Middle frontal gyrus (tissue), 1 donor: ENCODE data around the gene DPM1.

Experiments
- DNase-seq: peaks from one replicate; pipeline ENCODE4 v3.0.0-alpha.2; 2015; ENCODE audit warnings: low spot score; ENCODE audit errors: extremely low spot score

The DPM1 gene

DNA sequence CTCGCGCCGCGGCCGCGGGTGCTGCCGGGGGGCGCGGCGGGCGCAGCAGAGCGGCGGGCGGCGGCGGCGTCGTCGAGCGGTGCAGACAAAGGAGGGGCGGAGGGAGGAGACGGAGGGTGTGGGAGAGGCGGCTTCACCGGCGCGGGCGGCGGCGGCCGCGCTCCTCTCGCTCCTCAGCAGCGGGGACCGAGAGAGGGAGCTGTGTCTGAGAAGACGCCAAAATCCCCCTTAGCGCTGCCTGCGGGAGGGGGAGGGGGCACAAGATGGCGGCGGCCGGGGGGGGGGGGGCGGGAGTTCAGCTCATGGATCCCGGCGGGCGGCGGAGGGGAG lies 27.4 kb downstream of the DPM1 start:
- DNase-seq = no peak

DNA sequence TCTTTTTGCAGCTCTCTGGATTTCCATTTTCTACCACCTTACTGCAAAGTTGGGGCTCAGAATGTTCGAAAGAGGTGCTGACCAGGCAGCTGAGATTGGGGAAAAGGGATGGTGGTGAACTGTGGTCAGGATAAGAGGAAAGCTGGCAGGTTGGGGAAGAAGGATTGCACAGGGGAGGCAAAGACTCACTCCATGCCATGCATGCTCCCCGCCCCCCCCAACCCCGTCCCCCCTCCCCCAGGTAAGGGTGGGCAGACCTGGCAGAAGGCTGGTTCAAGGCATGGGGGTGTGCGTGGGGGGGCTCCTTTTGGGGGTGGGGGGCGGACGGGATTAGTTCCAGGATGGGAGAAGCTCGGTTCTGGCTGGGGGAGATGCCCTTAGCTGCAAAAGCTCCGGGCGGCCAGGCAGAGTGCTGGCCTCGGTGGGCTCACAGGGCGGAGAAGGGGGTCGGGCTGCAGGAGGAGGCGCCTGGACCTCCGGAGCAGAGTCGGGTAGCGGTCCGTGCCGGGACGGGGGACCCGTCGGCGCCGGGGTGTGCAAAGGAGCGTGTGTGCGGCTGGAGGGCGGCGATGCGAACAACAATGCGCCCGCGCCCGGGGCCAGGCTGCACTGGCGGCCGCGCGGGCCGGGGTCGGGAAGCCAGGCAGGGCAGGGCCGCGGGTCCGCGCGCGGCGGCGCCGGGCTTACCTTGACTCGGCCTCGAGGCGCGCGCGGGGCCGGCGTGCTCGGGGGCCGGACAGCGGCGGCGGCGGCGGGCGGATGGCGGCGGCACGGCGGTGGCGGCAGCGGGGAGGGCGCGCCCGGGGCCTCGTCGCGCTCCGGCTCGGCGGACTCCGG lies 28.0 kb downstream of the DPM1 start:
- no peak for DNase-seq

DNA sequence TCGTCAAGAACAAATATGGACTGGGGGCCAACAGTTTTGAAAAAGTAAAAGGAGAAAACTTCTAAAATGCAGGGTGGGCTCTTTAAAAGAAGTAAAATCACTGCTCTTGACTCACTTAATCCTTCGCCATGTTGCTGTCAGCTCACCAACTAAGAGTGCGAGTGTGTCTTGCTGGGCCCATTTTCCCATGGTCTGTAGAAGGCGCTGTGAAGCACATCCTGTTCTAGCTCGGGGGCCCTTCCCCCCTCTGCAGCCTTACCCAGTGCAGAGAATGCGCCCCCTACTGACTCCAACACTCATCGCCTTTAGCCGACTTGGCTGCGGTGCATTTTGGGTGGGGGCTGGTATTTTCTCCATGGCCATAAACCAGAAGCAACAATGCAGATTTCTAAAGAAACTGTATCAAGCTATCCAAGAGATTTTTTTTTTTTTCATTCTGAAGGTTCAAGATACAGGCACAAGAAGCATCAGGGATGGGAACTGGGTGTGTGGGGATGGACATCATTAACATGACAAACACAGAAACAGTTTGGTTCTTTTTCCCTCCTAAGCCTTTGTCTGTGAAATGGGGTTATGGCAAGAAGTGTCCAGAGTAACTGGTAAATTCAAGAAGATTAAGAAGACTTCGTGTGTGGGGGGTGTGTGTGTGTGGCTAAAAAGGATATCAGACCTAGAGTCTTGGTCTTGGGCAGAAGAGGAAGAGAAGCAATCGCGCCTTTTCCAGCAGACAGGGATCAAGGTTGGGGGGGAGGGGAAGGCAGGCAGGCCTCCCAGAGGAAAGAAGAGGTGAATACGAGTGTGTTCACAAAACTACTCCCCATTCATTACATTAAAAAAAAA lies 28.8 kb downstream of the DPM1 start:
- peak; percentile 84 for DNase-seq

DNA sequence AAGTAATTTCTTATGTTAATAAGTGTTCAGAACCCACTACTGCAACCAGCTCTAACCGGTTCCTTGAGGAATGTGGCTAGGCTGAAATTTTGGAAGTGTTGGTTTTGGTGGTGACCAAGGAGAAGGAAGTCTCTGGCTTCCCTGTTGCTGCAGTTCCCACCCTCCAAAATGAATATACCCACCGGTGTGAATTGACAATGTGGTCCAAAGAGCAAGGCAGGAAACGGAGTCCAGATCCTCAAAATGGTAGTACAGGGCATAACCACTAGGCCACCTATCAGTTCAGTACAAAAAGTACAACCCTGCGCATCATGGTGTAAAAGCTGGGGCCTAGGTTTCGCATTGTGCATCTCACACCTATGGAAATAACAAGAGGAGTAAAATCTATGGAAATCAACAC lies 29.9 kb downstream of the DPM1 start:
- no peak for DNase-seq

DNA sequence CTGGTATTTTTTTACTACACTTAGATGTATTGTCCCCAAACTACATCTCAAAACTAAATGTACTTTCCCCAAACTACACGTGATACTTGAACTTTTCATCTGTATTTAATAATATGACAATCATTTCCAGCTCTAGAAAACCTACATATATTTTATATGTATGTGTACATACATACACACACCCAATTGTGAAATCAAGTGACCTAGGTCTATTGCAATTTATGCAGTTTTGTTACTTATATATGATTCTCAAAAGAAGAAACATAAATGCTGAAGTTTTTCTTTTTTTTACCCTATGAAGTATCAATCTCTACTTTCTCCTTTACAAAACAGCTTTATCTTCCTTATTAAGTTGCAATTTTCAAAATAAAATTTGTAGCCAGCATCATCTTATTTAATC lies 31.8 kb downstream of the DPM1 start:
- DNase-seq = no peak

DNA sequence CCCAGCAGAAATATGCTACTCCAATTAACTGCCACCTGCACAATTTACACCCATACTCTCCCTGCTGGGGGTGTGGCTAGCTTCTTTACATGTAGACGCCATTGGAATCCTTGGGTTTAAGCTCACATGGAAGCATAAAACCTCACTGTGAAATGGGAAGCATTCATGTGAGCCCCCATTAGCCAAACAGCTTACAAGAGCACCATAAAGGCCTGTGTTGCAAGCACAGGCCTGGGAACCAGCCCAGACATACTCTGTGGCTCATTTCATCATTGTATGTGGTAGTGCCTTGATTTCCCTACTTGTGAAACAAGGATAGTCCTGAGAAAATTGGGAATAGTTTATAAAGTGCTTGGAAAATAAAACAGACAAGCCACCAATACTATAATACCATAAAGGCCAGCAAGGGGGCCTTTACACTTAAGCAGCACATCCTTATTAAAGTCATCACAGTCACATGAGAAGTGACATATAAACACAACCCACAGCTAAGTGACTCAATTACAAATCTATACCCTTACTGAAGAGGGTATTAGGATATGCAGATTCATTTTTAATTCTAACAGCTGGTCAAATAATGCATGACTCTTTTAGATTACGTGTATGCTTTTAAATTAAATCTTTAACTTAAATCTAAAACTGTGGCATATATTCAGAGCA lies 33.9 kb downstream of the DPM1 start:
- DNase-seq = no peak

DNA sequence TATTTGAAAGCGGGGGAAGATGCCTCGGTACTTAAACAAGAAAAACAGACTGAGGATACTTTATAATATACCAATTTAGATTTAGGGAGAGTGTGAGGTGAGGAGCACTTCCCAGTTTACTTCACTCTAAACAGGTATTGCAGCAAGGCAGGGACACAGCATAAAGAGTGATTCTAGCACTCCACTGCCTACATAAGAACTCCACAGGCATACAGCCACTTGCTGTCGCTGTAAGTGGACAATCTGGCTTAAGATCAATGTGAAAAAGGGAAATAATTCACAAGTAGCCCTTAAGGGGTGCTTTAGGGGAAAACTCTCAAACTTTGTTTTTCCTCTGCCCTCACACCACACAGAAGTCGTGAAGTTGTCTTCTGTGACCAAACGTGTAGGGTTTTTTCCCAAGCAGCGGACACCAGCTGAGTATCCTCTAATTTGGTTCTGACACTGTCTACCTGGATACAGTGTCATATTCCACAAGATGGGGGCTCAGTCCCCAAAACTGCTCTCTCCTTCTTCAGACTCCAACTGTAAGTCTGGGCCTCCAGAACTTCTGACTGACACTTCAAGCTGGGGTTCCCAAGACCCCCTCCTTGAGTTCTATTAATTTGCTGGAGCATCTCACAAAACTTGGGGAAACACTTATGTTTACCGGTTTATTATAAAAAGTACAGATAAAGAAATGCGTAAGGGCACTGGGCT lies 36.4 kb downstream of the DPM1 start:
- no peak for DNase-seq

DNA sequence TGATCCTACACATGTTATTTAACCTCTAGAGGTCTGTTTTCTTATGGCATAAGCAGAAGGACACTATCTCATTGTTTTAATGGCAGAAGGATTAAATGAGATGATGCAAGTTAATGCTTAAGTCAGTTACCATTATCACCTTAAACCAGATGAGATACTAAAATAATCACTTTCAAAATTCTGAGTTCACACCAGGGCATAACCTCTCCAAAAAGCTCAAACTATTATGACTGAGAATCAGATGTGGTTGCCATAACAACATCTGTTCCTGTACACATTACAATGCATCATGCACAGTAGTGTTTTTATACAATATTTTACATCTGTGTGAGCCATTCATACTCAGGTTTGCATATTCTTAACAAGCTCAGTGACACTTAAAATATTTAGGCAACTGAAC lies 37.3 kb downstream of the DPM1 start:
- no peak for DNase-seq

DNA sequence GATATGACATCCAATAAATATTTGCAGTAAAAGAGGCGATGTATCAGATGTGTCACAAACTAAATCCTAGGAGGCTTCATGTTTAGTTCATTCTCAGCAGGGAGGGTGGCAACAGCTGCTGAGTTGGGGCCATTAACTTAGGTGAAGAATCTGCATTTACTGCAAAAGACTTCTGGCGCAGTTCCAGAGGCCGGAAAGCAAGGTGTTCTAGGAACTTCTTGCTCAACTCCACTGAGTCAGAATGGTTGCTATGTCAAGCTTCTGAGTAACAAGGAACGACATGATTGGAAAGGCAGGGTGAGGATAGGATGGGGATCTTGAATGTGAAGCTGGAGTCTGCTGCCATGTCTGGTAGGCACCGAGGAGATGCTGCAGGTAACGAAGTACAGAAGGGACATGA lies 38.8 kb downstream of the DPM1 start:
- no peak for DNase-seq

DNA sequence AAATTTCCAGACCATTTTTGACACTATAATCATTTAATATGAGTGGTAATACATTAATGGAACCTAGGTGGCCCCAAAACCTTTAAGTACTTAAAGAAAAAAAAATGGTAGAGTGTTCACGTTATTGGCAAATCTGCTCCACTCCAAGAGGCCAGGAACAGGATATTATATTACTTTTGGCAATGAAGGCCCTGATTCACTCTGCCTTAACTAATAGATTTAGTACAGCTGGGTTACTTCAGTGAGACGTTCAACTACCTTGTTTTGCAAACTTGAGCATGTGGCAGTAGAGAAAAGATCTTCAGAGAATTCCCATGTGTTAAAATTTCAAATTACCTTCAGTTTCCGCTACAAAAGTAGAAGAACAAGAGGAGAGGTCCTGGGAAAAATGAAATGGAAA lies 39.9 kb downstream of the DPM1 start:
- no peak for DNase-seq

DNA sequence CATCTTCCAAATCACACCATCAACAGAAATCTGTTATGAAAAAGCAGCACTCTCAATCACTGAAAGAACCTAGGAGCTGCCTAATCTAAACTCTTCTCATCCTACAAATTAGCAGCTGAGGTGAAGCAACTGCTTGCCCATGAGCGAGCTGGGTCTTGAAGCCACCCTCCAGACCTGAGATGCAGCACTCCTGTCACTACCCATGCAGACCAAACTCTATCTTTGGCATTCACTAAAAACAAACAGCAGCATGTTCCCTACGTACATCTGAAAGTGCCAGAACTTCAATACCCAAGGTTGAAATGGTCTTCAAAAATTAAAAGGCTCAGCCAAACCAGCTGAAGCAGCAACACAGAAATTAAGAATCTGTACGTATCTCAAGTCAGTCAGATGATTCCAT lies 41.4 kb downstream of the DPM1 start:
- no peak for DNase-seq

DNA sequence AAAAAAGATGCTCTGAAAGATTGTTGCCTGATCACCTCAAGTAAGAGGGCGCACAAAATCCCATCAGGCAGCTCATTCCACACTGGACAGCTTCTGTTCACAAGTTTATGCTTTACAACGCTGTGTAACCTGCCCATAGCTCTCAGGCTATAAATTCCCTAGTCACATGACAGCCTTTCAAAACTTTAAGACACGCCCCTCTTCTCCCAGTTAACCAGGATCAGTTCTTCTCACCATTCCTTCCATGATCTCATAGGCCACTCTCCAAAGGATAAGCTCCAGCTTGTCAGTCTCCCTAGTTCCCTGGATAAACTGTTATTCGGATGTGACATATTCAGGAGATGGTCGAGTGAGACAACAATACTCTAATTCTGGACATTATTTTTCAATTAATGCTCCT lies 42.1 kb downstream of the DPM1 start:
- no peak for DNase-seq

DNA sequence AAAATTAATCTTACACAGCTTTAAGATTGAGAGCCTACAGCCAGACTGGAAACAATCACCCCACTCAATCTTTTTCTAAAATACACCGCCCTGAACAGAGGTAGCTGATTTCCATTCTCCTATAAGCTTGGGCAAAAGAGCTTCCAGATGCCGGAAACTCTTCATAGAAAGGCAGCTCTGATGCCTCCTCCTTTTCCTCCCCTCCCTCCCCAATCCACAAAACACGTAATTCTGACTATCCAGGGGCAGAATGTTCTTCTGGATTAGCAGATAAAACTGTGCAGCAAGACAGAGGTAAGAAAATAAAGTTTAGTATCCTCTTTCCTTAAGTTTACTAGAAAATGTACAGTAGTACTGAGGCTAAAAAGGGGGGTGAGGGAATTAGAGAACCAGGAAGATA lies 42.9 kb downstream of the DPM1 start:
- no peak for DNase-seq

DNA sequence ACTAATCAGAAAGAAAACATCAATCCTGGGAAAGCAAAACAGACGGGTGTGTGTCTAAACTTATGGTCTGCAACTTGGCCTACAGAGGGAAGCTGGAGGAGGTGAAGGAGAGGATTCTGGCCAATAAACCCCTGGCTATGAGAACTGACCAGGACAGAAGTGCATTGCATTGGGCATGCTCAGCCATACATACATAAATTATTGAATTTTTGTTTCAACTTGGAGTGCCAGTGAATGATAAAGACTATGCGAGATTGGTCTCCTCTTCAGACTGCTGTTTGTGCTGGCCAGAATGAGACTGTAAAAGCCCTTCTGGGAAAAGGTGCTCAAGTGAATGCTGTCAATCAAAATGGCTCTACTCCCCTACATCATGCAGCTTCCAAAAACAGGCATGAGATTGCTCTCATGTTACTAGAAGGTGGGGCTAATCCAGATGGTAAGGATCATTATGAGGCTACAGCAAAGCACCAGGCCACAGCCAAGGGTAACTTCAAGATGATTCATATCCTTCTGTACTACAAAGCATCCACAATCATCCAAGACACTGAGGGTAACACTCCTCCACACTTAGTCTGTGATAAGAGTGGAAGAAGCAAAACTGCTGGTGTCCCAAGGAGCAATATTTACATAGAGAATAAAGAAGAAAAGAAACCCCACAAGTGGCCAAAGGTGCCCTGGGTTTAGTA lies 44.5 kb downstream of the DPM1 start:
- no peak for DNase-seq

DNA sequence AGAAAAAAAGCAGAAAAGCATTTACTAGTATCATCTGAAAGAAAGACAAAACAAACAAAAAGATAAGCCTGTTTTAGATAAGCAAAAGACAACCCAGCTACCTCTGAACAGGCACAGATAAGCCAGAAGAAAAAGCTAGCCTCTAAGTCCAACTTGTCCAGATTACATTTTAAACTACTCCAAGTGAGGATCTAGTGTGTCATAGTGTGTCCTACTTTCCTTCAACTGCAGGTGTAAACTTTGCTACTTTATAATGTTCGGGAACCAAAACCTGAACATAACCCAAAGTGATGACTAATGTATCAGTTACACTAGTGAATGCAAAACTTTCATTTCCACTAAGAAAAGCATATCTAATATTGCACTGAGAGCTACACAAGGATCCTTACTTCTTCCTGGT lies 46.6 kb downstream of the DPM1 start:
- DNase-seq = no peak

DNA sequence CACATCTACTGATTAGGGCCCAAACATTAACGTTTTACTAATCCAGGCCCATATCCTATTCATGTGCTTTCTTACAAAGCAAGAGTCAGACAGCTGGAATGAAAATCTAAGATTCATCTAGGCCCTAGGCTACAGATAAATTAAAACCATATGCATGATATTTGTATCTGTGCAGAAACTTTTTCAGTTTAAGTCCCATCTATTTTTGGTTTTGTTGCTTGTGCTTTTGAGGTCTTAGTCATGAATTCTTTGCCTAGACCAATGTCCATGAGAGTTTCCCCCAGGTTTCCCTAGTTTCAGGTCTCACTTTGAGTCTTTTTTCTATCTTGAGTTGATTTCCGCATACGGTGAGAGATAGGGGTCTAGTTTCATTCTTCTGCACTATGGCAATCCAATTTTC lies 47.3 kb downstream of the DPM1 start:
- DNase-seq = no peak

DNA sequence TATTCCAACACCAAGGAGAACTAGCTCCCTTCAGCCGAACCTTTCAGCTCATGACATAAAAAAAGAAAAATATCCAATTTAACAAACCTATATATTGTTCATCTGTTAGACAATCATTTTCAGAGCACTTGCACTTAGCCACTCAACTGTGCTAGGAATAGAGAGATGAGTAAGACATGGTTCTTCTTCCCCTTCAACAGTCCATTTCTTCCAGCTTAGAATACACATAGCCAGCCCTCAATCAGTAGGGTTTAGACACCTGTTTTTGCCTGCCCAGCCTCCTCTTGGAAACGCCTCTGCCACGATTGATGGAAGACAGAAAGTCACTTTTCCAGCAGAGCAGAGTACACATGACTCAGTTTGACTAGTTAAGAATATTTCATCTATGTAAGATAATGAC lies 48.9 kb downstream of the DPM1 start:
- no peak for DNase-seq

DNA sequence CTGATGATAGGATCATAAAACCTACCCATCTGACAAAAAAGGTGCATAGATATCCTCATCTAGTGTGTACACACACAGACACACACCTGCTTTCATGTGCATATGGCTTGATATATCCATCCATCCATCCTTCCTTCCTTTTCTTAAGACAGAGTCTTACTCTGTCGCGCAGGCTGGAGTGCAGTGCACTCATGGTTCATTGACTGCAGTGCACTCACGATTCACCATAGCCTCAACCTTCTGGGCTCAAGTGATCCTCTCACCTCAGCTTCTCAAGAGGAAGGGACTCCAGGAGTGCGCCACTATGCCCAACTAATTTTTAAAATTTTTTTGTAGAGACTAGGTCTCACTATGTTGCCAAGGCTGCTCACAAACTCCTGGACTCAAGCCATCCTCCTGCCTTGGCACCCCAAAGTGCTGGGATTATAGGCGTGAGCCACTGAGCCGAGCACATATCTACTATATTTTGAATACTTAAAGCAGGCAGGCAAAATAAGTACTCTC lies 54.2 kb downstream of the DPM1 start:
- no peak for DNase-seq

DNA sequence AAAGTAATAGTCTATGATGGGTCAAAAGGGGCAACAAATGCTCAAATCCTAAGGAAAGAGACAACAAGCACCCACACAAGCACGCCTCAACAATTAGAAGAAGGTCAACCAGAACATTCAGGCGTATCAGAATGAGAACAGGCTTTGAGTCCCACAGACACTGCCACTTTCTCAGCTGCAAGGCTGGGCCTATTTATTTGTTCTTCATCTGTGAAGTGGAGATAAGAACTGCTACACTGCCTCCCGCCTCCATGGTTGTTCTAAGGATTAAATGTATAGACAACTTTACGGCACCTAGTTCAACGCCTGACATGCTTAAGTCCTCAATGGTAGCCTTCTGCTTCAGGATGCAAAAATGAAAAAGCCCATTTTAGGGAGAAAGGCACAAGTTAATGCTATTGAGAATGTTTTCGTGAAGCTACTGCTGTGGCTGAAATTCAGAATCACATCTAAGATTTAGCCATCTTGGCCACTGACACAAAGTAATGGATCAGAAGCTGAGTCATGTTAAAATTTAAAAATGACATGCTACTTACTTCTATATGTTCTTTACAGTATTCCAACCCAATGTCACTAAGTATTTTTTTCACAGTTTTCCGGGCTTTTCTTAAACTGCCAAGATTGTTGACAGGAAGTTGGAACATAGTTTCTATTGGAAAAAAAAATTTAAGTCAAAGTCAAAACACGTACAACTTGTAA lies 54.8 kb downstream of the DPM1 start:
- no peak for DNase-seq

DNA sequence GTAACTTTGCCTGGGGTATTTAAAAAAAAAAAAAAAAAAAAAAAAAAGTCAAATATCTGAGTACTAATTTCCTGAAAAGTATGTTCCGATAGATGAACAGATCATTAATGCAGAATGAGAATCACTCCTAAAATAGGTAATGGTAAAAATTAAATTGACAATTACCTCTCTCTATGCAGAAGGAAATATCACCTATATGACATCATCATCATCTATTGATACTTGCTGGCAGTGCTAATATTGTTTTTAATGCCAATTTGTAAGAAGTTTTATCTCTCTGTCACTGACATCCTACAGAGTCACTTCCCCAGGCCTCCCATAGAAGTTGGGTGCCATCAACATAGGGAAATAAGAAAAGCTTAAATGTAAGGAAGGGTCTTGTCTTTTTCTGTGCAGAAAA lies 57.0 kb downstream of the DPM1 start:
- no peak for DNase-seq
